K562 (cell line): ENCODE measurements around the gene CD99L2. TPM values are rescaled to one million over a fixed set of nuclear protein-coding genes. Genes with fewer than 3 reads are reported as not detected.

Experiments
- BHLHE40 ChIP-seq: IDR thresholded peaks from 2 replicates; pipeline ENCODE4 v1.6.1; 2011; ENCODE audit warnings: low read length, improper control_type of control experiment
- CBFA2T3 ChIP-seq: fragments of 450-650 bp; IDR thresholded peaks from 2 replicates; pipeline ENCODE4 v1.6.1; 2017
- DPF2 ChIP-seq: fragments of 450-650 bp; IDR thresholded peaks from 2 replicates; pipeline ENCODE4 v1.6.1; 2016
- E2F6 ChIP-seq, 2 experiments: IDR thresholded peaks; 2 replicates each; pipeline ENCODE4 v1.6.1; 2011; ENCODE audit warnings: borderline replicate concordance in 1 of 2, control low read depth in 1 of 2, low read depth in 1 of 2, low read length in 1 of 2, mild to moderate bottlenecking in 1 of 2, mixed read lengths in 1 of 2, moderate library complexity in 1 of 2; ENCODE audit not compliant: insufficient read depth in 1 of 2, insufficient read length in 1 of 2, poor library complexity in 1 of 2, severe bottlenecking in 1 of 2; ENCODE audit errors: extremely low read depth in 1 of 2
- EHMT2 ChIP-seq: fragments of 450-650 bp; IDR thresholded peaks from 2 replicates; pipeline ENCODE4 v1.6.1; 2018; ENCODE audit warnings: antibody characterized with exemption
- FOSL1 ChIP-seq: fragments of 200-800 bp; sonication (Bioruptor generic); conservative IDR thresholded peaks from 2 replicates; pipeline ENCODE4 v1.6.1; 2016; ENCODE audit warnings: missing genetic modification characterization, missing compliant biosample characterization
- FOXP1 ChIP-seq: sonication (generic); formaldehyde crosslinking; IDR thresholded peaks from 2 replicates; pipeline ENCODE4 v1.8.0; 2022; ENCODE audit warnings: mild to moderate bottlenecking, missing genetic modification reagents
- JUND ChIP-seq, 2 experiments: IDR thresholded peaks; 2 replicates in 1 of 2; 3 replicates in 1 of 2; pipeline ENCODE4 v1.6.1; 2011; ENCODE audit warnings: borderline replicate concordance in 2 of 2, low read depth in 2 of 2, low read length in 2 of 2, improper control_type of control experiment in 1 of 2, missing biosample characterization in 1 of 2, missing genetic modification characterization in 1 of 2, missing genetic modification reagents in 1 of 2
- MGA ChIP-seq: fragments of 450-650 bp; IDR thresholded peaks from 2 replicates; pipeline ENCODE4 v1.6.1; 2016; ENCODE audit warnings: mild to moderate bottlenecking, moderate library complexity
- polyA plus RNA-seq, 8 experiments: library from polyadenylated mRNA; depleted of rRNA in 4 of 8; stranded (reverse) in 5 of 8; unstranded in 3 of 8; fragments of >200 nt; fragmentation: Nextera tagmentation in 2 of 8; fragmentation: Illumina TruSeq in 1 of 8; extraction: Ambion mirVana in 2 of 8; extraction: Trizol in 1 of 8; gene quantifications; 2 replicates each; pipeline versions ENCODE4 v1.2.1 to v1.2.3, GENCODE V29; 2011 to 2014; ENCODE audit warnings: inconsistent platforms in 1 of 8, missing spikeins in 1 of 8
- total RNA-seq, 7 experiments: library from RNA; depleted of rRNA in 6 of 7; stranded (reverse); fragments of >200 nt in 6 of 7; fragmentation: Illumina TruSeq in 2 of 7; extraction: Trizol in 2 of 7; gene quantifications; 2 replicates each; pipeline versions ENCODE4 v1.2.1 to v1.2.3, GENCODE V29; 2011 to 2021; ENCODE audit warnings: low replicate concordance in 1 of 7
- TF ChIP-seq, protein P1 (sequence below), 2 experiments: fragments of 450-650 bp in 1 of 2; sonication (generic) in 1 of 2; formaldehyde crosslinking in 1 of 2; IDR thresholded peaks in 1 of 2; conservative IDR thresholded peaks in 1 of 2; 2 replicates each; pipeline versions ENCODE4 v1.6.1 to v1.8.1; 2016 to 2023; ENCODE audit warnings: mild to moderate bottlenecking in 2 of 2, moderate library complexity in 2 of 2, inconsistent platforms in 1 of 2, missing genetic modification reagents in 1 of 2
- TF ChIP-seq, protein P2 (sequence below): sonication (generic); formaldehyde crosslinking; IDR thresholded peaks from 2 replicates; pipeline ENCODE4 v1.8.0; 2022; ENCODE audit warnings: mild to moderate bottlenecking, low read depth, missing genetic modification reagents

Gene CD99L2
- total and polyA plus RNA-seq, 9 of the 15 experiments (the other 6 are each of a cell fraction or from before 2014, with no cell fraction given): 0.76 to 19.0 (median 11.9) TPM

DNA sequence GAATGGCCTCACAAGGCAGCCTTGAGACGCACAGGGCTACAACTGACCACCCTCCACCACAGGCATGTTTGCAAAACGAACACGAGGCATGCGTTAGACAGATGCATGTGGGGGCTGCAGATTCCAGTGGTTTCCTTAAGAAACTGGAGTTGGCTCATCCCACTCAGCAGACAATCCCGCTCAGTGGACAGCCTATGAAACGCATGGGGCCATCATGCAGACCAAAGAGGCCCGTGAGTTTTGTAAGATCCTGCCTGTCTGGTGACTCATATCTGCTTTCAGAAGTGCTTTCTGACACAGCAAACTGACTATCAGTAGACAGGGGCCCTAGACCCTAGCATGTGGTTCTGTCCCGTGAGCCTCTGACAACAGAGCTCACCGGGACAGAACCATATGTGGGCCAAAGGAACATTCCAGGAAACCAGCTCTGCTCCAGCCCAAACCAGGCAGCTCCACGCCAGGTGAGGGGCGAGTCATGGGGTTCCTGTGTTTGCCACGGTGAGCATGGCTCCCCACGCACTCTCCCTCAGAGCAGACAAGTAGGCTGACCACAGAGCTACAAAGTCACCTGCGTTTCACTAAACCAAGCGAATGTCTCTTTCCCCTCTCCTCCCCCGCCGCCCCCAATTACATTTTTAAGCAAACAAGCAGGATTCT lies 130.9 kb downstream of the CD99L2 start (continued):
- peak; percentile 23; the same call in 1 of the 2 replicates for TF ChIP-seq MGA
- no peak for TF ChIP-seq FOXP1 (CRISPR knock-in tag)
- peak in 1 of 2 experiments; percentile 14 for TF ChIP-seq E2F6 (IDR thresholded peaks at IDR 0.05; ENCODE audit: borderline replicate concordance in 1 of 2, extremely low read depth in 1 of 2, insufficient read depth in 1 of 2, insufficient read length in 1 of 2, low read depth in 1 of 2, low read length in 1 of 2, poor library complexity in 1 of 2, severe bottlenecking in 1 of 2)
- TF ChIP-seq DPF2: 0 out of 2 replicates have a peak, but pooled peaks have one; percentile 49
- TF ChIP-seq, protein P1, sequence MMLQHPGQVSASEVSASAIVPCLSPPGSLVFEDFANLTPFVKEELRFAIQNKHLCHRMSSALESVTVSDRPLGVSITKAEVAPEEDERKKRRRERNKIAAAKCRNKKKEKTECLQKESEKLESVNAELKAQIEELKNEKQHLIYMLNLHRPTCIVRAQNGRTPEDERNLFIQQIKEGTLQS (IDR thresholded peaks at IDR 0.05): peak; percentile 77
- TF ChIP-seq, protein P1 (CRISPR knock-in tag; conservative IDR thresholded peaks at IDR 0.05): no peak
- TF ChIP-seq, protein P2, sequence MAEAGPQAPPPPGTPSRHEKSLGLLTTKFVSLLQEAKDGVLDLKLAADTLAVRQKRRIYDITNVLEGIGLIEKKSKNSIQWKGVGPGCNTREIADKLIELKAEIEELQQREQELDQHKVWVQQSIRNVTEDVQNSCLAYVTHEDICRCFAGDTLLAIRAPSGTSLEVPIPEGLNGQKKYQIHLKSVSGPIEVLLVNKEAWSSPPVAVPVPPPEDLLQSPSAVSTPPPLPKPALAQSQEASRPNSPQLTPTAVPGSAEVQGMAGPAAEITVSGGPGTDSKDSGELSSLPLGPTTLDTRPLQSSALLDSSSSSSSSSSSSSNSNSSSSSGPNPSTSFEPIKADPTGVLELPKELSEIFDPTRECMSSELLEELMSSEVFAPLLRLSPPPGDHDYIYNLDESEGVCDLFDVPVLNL (CRISPR knock-in tag): no peak
- peak; percentile 78 for TF ChIP-seq BHLHE40
- peak; percentile 21; the same call in 1 of the 2 replicates for TF ChIP-seq CBFA2T3
- TF ChIP-seq JUND (IDR thresholded peaks at IDR 0.05; ENCODE audit: borderline replicate concordance, low read depth, low read length): peak; percentile 79
- TF ChIP-seq JUND (tag; IDR thresholded peaks at IDR 0.05; ENCODE audit: borderline replicate concordance, low read depth, low read length): peak; percentile 75; the same call in 1 of the 3 replicates
- peak; percentile 84 for TF ChIP-seq FOSL1
- TF ChIP-seq EHMT2: 0 out of 2 replicates have a peak, but pooled peaks have one; percentile 37
